ENCODE results near the gene SP3.
A peak's percentile ranks its signal among the peaks of the same experiment; 100 is the strongest.

GRCh38 chr2:173884025-173884802 lies 81.0 kb downstream of the SP3 start:
- TF ChIP-seq CTCF (IDR thresholded peaks at IDR 0.05), result peak; percentile 80
- TF ChIP-seq POLR2AphosphoS5 (IDR thresholded peaks at IDR 0.05; ENCODE audit: low read depth, low read length), result no peak

Measured in Panc1 (cell line).